RKO (cell line): ENCODE results near the gene ECHS1.
A peak's percentile ranks its signal among the peaks of the same experiment; 100 is the strongest.
"Not testable (repeated sequence)": the region's sequence is repeated elsewhere in the genome, so short reads cannot be mapped to it uniquely, and the experiment has no call there.

ENCODE experiments used
- DNase-seq: peaks from one replicate; pipeline ENCODE4 v3.0.0-alpha.2; 2016; ENCODE audit warnings: low spot score

ECHS1 gene

GRCh38 chr10:133373174-133374090 is at the start of gene ECHS1:
TSS of gene ECHS1 (minus strand) at chr10:133373354. CDS start at chr10:133373333, 21 bp downstream.
- peak; percentile 92 for DNase-seq

- no peak for DNase-seq
Observed at GRCh38 chr10:133422223-133422806, 49.2 kb upstream of the ECHS1 start.

- DNase-seq, result no peak
Observed at GRCh38 chr10:133421336-133422222, 48.4 kb upstream of the ECHS1 start.

GRCh38 chr10:133420579-133420978 is 47.4 kb upstream of the ECHS1 start:
- DNase-seq, result no peak

- DNase-seq, result no peak
Observed at GRCh38 chr10:133420028-133420427, 46.9 kb upstream of the ECHS1 start.

GRCh38 chr10:133419211-133419950 is 46.2 kb upstream of the ECHS1 start:
- DNase-seq, result no peak

- DNase-seq, result no peak
Observed at GRCh38 chr10:133418289-133418993, 45.3 kb upstream of the ECHS1 start.

GRCh38 chr10:133415752-133416151 is 42.6 kb upstream of the ECHS1 start:
- no peak for DNase-seq

GRCh38 chr10:133414401-133414800 is 41.2 kb upstream of the ECHS1 start:
- DNase-seq, result not testable (repeated sequence)

GRCh38 chr10:133412381-133412711 is 39.2 kb upstream of the ECHS1 start:
- DNase-seq, result no peak

GRCh38 chr10:133411523-133412380 is 38.6 kb upstream of the ECHS1 start:
- DNase-seq, result no peak

GRCh38 chr10:133405844-133406527 is 32.8 kb upstream of the ECHS1 start:
- DNase-seq, result no peak

- no peak for DNase-seq
Observed at GRCh38 chr10:133405272-133405671, 32.1 kb upstream of the ECHS1 start.

- DNase-seq, result no peak
Observed at GRCh38 chr10:133403784-133404183, 30.6 kb upstream of the ECHS1 start.

GRCh38 chr10:133403359-133403758 is 30.2 kb upstream of the ECHS1 start:
- no peak for DNase-seq

- DNase-seq, result no peak
Observed at GRCh38 chr10:133401981-133402725, 29.0 kb upstream of the ECHS1 start.

- DNase-seq, result no peak
Observed at GRCh38 chr10:133401500-133401899, 28.3 kb upstream of the ECHS1 start.

- DNase-seq, result no peak
Observed at GRCh38 chr10:133400624-133401424, 27.7 kb upstream of the ECHS1 start.
